Endodermal cell (in vitro differentiated cells): ENCODE data around the gene KIF26A. TPM values are rescaled to one million over a fixed set of nuclear protein-coding genes. Genes with fewer than 3 reads are reported as not detected.

Experiments used
- DNase-seq: peaks from one replicate; pipeline ENCODE4 v3.0.0-alpha.2; 2017
- H3K27ac ChIP-seq: 2 replicates; pipeline ENCODE4 v1.5.1; 2013; ENCODE audit warnings: mild to moderate bottlenecking, low read depth, low read length, moderate library complexity
- H3K27me3 ChIP-seq: 2 replicates; pipeline ENCODE4 v1.6.1; 2013; ENCODE audit warnings: mild to moderate bottlenecking, low read length, moderate library complexity; ENCODE audit not compliant: insufficient read depth, control insufficient read depth, poor library complexity, severe bottlenecking
- H3K36me3 ChIP-seq: 2 replicates; pipeline ENCODE4 v1.7.0; 2013; ENCODE audit warnings: mild to moderate bottlenecking, low read length, moderate library complexity; ENCODE audit not compliant: control insufficient read depth, insufficient read depth
- H3K4me1 ChIP-seq: one replicate; pipeline ENCODE4 v1.7.0; 2013; ENCODE audit warnings: low read length; ENCODE audit not compliant: control insufficient read depth, insufficient read depth
- H3K4me3 ChIP-seq: 2 replicates; pipeline ENCODE4 v1.5.1; 2013; ENCODE audit warnings: mild to moderate bottlenecking, low read length, moderate library complexity
- H3K9ac ChIP-seq: 2 replicates; pipeline ENCODE4 v1.6.1; 2013; ENCODE audit warnings: mild to moderate bottlenecking, low read length, moderate library complexity; ENCODE audit not compliant: poor library complexity, severe bottlenecking; ENCODE audit errors: extremely low read depth
- H3K9me3 ChIP-seq: 2 replicates; pipeline ENCODE4 v1.6.1; 2013; ENCODE audit warnings: mild to moderate bottlenecking, low read length, moderate library complexity; ENCODE audit not compliant: control insufficient read depth
- H3K27ac Mint-ChIP-seq: 2 replicates; pipeline ENCODE4 v1.8.0; 2020; ENCODE audit warnings: mixed read lengths
- H3K27me3 Mint-ChIP-seq: 2 replicates; pipeline ENCODE4 v1.8.0; 2021; ENCODE audit warnings: mild to moderate bottlenecking, mixed read lengths; ENCODE audit not compliant: insufficient read depth
- H3K36me3 Mint-ChIP-seq: 2 replicates; pipeline ENCODE4 v1.8.0; 2020; ENCODE audit warnings: low read depth, mixed read lengths
- H3K4me1 Mint-ChIP-seq: 2 replicates; pipeline ENCODE4 v1.8.0; 2020; ENCODE audit warnings: mixed read lengths
- H3K4me3 Mint-ChIP-seq: 2 replicates; pipeline ENCODE4 v1.8.0; 2020; ENCODE audit warnings: mild to moderate bottlenecking, moderate library complexity, mixed read lengths
- H3K9me3 Mint-ChIP-seq: 2 replicates; pipeline ENCODE4 v1.8.0; 2020; ENCODE audit warnings: mild to moderate bottlenecking, mixed read lengths
- WGBS, 2 experiments: methylation state at CpG; one replicate each; pipeline versions ENCODE4 v1.1.5 to v1.1.7; 2013; ENCODE audit warnings: missing lambda C conversion rate in 2 of 2, mixed read lengths in 1 of 2; ENCODE audit not compliant: insufficient coverage in 1 of 2, insufficient read length in 1 of 2; 5-methylcytosine and 5-hydroxymethylcytosine counted together
- total RNA-seq, 2 donors: library from RNA; stranded (reverse); fragmentation: NEBNext Ultra II Directional in 1 of 2; extraction: Animal tissue kit (Norgen Biotek cat#: 25700) in 1 of 2; gene quantifications; 2 replicates in 1 of 2; 3 replicates in 1 of 2; pipeline ENCODE4 v1.2.1, GENCODE V29; 2021
- TF ChIP-seq, protein P1 (sequence below): fragments of 200-600 bp; sonication (generic); conservative IDR thresholded peaks from 2 replicates; pipeline ENCODE4 v1.5.0; 2021; ENCODE audit warnings: antibody characterized with exemption, mild to moderate bottlenecking

KIF26A gene
- total RNA-seq, 2 donors from 2014 or later: 36.7 to 54.8 TPM

DNA sequence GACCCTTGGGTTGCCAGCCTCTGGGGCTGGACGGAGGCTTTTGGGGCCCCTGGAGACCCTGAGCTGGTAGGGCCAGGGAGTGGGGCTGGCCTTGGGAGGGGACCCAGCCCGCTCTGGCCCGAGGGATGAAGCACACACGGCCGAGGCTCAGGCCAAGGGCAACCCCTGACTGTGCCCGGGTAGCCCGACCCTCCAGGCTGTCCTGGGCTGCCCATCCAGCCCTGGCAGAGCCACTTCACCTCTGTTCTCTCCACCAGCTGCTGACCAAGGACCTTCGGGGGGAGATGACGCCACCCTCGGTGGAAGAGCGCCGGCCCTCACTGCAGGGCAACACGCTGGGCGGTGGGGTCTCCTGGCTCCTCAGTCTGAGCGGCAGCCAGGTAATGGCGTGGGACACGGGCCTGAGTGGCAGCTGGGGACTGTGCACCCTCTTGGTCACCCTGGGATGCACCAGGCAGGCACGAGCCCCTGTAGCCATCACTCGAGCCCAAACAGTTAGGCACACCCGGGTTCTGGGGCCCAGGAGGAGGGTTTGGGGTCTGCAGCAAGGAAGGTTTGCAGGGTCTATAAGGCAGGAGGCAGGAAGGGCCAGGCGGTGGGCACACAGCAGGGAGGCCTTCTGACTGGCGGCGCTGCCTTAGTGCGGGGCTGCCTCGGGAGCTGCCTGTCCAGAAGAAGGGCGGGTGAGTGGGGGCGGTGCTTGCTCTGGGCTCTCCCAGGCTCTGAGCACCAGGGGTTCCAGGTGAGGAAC lies 33.1 kb upstream of the KIF26A start:
- no peaks in the 10 kb centered on the region for H3K36me3 ChIP-seq
- Mint-ChIP-seq H3K27me3 (no peaks in the 10 kb centered on the region), H3K4me1 (no peaks in the 10 kb centered on the region), H3K9me3 (no peaks in the 10 kb centered on the region), H3K4me3 (no peak overlapping the region), H3K36me3 (no peaks in the 10 kb centered on the region), H3K27ac (no peak overlapping the region)
- DNase-seq: peak; percentile 48
- 89 to 96% methylated on average over 14 to 27 of the region's 27 CpGs for WGBS, 2 experiments
- no peak overlapping the region for H3K9ac ChIP-seq
- no peaks in the 10 kb centered on the region for H3K27me3 ChIP-seq
- no peaks in the 10 kb centered on the region for H3K9me3 ChIP-seq
- H3K27ac ChIP-seq: no peak overlapping the region
- TF ChIP-seq, protein P1, sequence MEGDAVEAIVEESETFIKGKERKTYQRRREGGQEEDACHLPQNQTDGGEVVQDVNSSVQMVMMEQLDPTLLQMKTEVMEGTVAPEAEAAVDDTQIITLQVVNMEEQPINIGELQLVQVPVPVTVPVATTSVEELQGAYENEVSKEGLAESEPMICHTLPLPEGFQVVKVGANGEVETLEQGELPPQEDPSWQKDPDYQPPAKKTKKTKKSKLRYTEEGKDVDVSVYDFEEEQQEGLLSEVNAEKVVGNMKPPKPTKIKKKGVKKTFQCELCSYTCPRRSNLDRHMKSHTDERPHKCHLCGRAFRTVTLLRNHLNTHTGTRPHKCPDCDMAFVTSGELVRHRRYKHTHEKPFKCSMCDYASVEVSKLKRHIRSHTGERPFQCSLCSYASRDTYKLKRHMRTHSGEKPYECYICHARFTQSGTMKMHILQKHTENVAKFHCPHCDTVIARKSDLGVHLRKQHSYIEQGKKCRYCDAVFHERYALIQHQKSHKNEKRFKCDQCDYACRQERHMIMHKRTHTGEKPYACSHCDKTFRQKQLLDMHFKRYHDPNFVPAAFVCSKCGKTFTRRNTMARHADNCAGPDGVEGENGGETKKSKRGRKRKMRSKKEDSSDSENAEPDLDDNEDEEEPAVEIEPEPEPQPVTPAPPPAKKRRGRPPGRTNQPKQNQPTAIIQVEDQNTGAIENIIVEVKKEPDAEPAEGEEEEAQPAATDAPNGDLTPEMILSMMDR: no peak
- no peak overlapping the region for H3K4me3 ChIP-seq
- no peaks in the 10 kb centered on the region for H3K4me1 ChIP-seq

DNA sequence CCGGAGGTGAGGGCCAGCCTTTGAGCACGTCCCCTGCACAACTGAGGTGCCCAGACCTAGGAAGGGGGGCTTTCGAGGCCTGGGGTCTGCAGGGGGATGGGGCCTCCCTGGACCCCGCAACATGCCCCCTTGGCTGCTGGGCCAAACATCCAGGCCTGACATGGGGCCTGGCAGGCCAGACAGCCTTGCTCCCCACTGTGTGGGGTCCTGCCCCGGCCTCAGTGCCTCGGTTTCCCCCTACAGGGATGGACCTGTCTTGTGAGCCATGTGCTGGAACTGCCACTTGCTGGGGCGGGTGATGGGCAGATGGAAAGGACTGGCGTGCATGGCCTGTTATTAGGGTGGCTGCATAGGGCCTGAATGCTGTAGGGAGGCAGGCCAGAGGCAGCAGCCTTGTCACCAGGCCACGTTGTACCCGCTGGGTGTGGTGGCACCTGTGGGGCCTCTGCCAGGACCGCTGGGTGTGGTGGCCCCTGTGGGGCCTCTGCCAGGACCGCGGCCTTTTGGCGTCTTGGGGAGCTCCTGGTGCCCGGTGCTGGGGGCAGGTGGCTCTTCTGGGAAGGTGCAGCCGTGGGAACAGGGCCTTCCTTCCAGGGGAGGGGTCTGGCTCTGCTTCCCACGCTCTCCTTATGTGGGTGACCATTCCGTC lies 32.4 kb upstream of the KIF26A start:
- no peaks in the 10 kb centered on the region for H3K4me1 Mint-ChIP-seq
- H3K4me1 ChIP-seq: no peaks in the 10 kb centered on the region
- TF ChIP-seq, protein P1: no peak
- H3K4me3 ChIP-seq: no peak overlapping the region
- 87 to 88% methylated on average over 7 to 18 of the region's 18 CpGs for WGBS, 2 experiments
- no peaks in the 10 kb centered on the region for H3K36me3 ChIP-seq
- no peaks in the 10 kb centered on the region for H3K9me3 ChIP-seq
- no peaks in the 10 kb centered on the region for H3K36me3 Mint-ChIP-seq
- no peaks in the 10 kb centered on the region for H3K27me3 Mint-ChIP-seq
- H3K27ac ChIP-seq: no peak overlapping the region
- no peaks in the 10 kb centered on the region for H3K27me3 ChIP-seq
- no peaks in the 10 kb centered on the region for H3K9me3 Mint-ChIP-seq
- no peak overlapping the region for H3K27ac Mint-ChIP-seq
- no peak overlapping the region for H3K9ac ChIP-seq
- no peak overlapping the region for H3K4me3 Mint-ChIP-seq
- DNase-seq: no peak

DNA sequence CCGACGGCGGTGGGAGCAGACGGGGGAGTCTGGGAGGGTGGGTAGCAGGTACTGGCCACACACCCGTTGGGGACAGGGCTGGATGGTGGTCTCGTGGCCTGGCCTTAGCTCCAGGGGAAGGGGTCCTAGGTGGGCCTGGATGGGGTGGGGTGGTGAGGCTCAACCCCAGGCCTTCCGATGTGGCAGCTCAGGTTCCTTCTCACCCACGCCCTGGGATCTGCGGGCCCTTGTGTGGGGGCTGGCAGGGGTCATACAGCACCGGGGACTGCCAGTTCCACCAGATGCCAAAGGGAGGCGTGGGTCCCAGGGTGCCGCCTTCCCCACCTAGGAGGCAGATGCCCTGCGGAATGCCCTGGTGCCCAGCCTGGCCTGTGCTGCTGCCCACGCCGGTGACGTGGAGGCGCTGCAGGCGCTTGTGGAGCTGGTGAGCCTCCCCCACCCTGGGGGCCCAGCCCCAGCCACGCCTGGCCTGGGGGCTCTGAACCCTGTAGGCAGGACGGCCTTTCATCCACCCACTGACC lies 31.9 kb upstream of the KIF26A start:
- TF ChIP-seq, protein P1: no peak
- no peaks in the 10 kb centered on the region for H3K4me1 ChIP-seq
- no peak overlapping the region for H3K4me3 ChIP-seq
- Mint-ChIP-seq H3K9me3 (no peaks in the 10 kb centered on the region), H3K4me3 (no peak overlapping the region), H3K27ac (no peak overlapping the region), H3K4me1 (no peaks in the 10 kb centered on the region), H3K27me3 (no peaks in the 10 kb centered on the region), H3K36me3 (no peaks in the 10 kb centered on the region)
- DNase-seq: peak; percentile 28
- no peaks in the 10 kb centered on the region for H3K9me3 ChIP-seq
- WGBS, 2 experiments: 92 to 99% methylated on average over 11 to 20 of the region's 20 CpGs
- H3K27ac ChIP-seq: no peak overlapping the region
- H3K36me3 ChIP-seq: no peaks in the 10 kb centered on the region
- no peak overlapping the region for H3K9ac ChIP-seq
- H3K27me3 ChIP-seq: no peaks in the 10 kb centered on the region
